ENCODE data around the gene MRPL37. TPM values are rescaled to one million over a fixed set of nuclear protein-coding genes. Genes with fewer than 3 reads are reported as not detected.

Gene MRPL37
- total RNA-seq, 4 donors from 2014 or later: 55.7 to 76.4 (median 68.3) TPM

DNA sequence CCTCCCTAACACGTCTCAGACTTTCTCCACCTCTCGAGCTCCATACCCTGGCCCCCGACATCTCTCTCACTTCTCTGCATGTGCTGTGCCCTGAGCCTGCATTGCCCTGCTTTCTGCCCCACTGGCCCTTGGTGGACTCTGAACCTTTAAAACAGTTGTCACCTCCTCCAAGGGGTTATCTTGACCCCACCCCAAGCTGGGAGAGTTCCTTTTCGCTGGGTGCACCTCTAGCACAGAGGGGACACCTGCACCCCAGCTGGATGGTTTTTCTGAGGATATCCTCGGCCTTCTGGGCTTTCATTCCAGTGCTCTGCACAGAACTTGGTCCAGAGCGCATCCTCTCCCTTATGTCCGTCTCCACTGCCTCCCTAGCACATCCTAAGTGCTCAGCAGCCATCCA, 43.0 kb upstream of the MRPL37 start:
- TF ChIP-seq, protein P1, sequence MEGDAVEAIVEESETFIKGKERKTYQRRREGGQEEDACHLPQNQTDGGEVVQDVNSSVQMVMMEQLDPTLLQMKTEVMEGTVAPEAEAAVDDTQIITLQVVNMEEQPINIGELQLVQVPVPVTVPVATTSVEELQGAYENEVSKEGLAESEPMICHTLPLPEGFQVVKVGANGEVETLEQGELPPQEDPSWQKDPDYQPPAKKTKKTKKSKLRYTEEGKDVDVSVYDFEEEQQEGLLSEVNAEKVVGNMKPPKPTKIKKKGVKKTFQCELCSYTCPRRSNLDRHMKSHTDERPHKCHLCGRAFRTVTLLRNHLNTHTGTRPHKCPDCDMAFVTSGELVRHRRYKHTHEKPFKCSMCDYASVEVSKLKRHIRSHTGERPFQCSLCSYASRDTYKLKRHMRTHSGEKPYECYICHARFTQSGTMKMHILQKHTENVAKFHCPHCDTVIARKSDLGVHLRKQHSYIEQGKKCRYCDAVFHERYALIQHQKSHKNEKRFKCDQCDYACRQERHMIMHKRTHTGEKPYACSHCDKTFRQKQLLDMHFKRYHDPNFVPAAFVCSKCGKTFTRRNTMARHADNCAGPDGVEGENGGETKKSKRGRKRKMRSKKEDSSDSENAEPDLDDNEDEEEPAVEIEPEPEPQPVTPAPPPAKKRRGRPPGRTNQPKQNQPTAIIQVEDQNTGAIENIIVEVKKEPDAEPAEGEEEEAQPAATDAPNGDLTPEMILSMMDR (IDR thresholded peaks at IDR 0.05): no peak
- no peak for TF ChIP-seq POLR2A (IDR thresholded peaks at IDR 0.05)
- WGBS, 2 donors: 95 to 96% methylated on average over 7 of the region's 7 CpGs
- DNase-seq (ENCODE audit: low spot score in 2 of 2): no peak
- intact Hi-C loops (cut with DNase I; ENCODE audit: low total_unique reads): no loop called here
- H3K4me3 ChIP-seq (ENCODE audit: low read depth, poor library complexity, severe bottlenecking): no peak overlapping the region

DNA sequence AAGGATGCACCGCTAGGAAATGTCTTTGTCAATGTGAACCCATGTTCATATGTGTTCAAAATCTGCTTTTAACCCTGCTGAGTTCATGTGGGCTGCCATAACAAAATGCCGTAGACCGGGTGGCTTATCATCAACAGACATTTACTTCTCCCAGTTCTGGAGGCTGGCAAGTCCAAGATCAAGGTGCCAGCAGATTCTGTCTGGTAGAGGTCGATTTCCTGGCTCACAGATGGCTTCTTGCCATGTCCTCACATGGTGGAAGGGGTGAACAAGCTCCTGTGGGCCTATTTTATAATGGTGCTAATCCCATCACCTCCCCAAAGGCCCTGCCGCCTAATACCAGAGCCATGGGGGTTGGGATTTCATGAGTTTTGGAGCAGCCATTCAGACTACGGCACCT, 42.6 kb upstream of the MRPL37 start:
- WGBS, 2 donors: 90 to 94% methylated on average over 6 of the region's 6 CpGs
- no peak for DNase-seq (ENCODE audit: low spot score in 2 of 2)
- TF ChIP-seq, protein P1 (IDR thresholded peaks at IDR 0.05): no peak
- no peak for TF ChIP-seq POLR2A (IDR thresholded peaks at IDR 0.05)
- intact Hi-C loops (cut with DNase I; ENCODE audit: low total_unique reads): no loop called here
- H3K4me3 ChIP-seq (ENCODE audit: low read depth, poor library complexity, severe bottlenecking): no peak overlapping the region

GRCh38 chr1:54158071-54158470, 41.9 kb upstream of the MRPL37 start:
- intact Hi-C loops (cut with DNase I; ENCODE audit: low total_unique reads): no loop called here
- H3K4me3 ChIP-seq (ENCODE audit: low read depth, poor library complexity, severe bottlenecking): no peak overlapping the region
- WGBS, 2 donors: 38 to 71% methylated on average over 1 to 3 of the region's 3 CpGs
- no peak for TF ChIP-seq POLR2A (IDR thresholded peaks at IDR 0.05)
- TF ChIP-seq, protein P1 (IDR thresholded peaks at IDR 0.05): no peak
- peak; percentile 30 to 88 for DNase-seq (ENCODE audit: low spot score in 2 of 2)

DNA sequence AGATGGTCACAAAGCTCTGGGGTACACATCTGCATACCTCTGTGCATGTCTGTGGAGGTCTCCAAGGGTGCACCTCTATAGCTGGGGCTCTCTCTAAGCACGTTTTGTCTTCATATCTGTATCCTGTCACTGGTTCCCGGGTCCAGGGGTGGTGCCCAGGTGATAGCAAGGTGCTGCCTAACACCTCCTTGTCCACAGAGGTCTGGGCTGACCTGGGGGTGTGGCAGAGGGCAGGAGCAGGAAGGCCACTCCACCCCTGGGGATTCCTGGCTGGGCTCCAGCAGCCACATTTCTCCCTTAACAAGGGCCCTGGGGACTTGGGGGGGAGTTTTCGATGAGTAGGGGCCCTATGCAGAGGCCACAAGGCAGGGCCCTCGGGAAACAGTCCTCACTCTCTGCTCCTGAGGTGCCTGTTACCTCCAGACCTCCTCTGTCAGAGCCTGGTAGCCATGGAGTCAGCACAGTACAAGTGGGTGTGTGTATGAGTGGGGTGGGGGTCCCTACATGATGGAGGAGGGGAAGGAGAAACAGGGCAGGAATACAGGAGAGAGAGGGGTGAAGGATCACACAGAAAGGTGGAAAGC, 40.1 kb upstream of the MRPL37 start:
- no peak for DNase-seq (ENCODE audit: low spot score in 2 of 2)
- no peak overlapping the region for H3K4me3 ChIP-seq (ENCODE audit: low read depth, poor library complexity, severe bottlenecking)
- TF ChIP-seq, protein P1 (IDR thresholded peaks at IDR 0.05): no peak
- no peak for TF ChIP-seq POLR2A (IDR thresholded peaks at IDR 0.05)
- intact Hi-C loops (cut with DNase I; ENCODE audit: low total_unique reads): no loop called here
- WGBS, 2 donors: 81 to 90% methylated on average over 4 of the region's 4 CpGs

DNA sequence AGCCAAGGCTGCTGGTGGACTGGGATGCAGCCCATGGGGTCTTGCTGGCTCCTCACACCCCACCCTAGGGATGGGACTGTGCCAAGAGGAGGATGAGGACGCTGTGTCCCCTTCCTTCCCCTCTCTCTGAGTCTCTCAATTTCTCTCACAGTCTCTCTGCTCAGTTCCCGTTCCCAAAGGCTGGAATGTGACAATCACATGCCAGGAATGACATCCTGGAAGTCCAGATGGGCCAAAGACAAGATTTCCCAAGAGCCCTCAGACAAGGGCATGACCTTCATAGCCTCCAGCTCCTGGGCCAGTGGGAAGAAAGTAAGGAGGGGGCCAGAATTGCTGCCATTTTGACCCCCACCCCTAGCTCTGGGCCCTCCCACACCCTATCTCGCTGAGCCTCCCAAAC, 39.6 kb upstream of the MRPL37 start:
- DNase-seq (ENCODE audit: low spot score in 2 of 2): no peak
- intact Hi-C loops (cut with DNase I; ENCODE audit: low total_unique reads): no loop called here
- no peak overlapping the region for H3K4me3 ChIP-seq (ENCODE audit: low read depth, poor library complexity, severe bottlenecking)
- no peak for TF ChIP-seq POLR2A (IDR thresholded peaks at IDR 0.05)
- TF ChIP-seq, protein P1 (IDR thresholded peaks at IDR 0.05): no peak
- 48 to 61% methylated on average over 3 of the region's 3 CpGs for WGBS, 2 donors
